ENCODE measurements around the gene SULT4A1. TPM values are rescaled to one million over a fixed set of nuclear protein-coding genes. Genes with fewer than 3 reads are reported as not detected.

The SULT4A1 gene
- total and polyA plus RNA-seq, 2 experiments from 2014 or later: 4.7 to 5.2 TPM

DNA sequence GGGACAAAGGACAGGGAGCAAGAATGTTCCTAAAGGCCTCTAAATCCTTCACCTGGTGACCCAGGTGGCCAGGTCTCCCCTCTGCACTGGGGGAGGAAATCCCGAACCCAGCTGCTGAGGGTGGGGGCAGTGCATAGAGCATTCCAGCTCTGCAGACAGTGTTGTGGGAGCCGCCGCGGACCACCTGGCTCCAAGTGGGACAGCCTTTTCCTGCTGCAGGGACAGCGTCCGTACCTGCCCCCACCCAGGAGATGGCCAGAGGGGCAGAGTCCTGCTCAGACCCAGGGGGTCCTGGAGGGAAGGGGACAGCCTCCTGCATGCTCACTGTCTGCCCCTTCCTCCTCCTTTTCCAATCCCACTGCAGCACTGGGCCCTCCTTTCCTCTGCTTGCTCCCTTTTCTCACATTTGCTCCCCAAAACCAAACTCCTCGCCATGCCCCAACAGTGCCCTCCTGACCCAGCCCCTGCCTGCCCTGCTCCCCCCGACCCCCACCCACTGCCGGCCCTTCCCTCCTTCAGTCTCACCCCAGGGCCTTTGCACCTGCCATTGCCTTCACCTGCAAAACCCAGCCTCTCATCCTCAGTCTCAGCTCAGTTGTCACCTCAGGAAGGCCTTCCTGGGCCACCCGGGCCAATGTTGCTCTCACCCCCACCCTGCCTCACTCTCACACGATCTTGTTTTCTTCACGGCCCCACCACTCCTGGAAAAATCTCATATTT lies 16.7 kb upstream of the SULT4A1 start:
- no peak overlapping the region for H3K4me3 ChIP-seq
- H3K27ac Mint-ChIP-seq: no peak overlapping the region
- no peaks in the 10 kb centered on the region for H3K79me2 ChIP-seq (replicated peaks; ENCODE audit: insufficient read depth)
- H3K4me2 ChIP-seq: no peak overlapping the region
- H3K9me2 ChIP-seq (ENCODE audit: insufficient read depth): no peaks in the 10 kb centered on the region
- no peaks in the 10 kb centered on the region for H4K20me1 ChIP-seq (replicated peaks; ENCODE audit: insufficient read depth)
- no peak overlapping the region for H3K27ac ChIP-seq (ENCODE audit: low read depth)
- H3K9me3 Mint-ChIP-seq: peaks cover 15% of the 10 kb centered on the region
- TF ChIP-seq CREB1 (CRISPR knock-in tag; IDR thresholded peaks at IDR 0.05; ENCODE audit: low read depth): no peak
- TF ChIP-seq, protein P1, sequence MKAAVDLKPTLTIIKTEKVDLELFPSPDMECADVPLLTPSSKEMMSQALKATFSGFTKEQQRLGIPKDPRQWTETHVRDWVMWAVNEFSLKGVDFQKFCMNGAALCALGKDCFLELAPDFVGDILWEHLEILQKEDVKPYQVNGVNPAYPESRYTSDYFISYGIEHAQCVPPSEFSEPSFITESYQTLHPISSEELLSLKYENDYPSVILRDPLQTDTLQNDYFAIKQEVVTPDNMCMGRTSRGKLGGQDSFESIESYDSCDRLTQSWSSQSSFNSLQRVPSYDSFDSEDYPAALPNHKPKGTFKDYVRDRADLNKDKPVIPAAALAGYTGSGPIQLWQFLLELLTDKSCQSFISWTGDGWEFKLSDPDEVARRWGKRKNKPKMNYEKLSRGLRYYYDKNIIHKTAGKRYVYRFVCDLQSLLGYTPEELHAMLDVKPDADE (IDR thresholded peaks at IDR 0.05): no peak
- no peak for TF ChIP-seq NANOG (IDR thresholded peaks at IDR 0.05; ENCODE audit: borderline replicate concordance)
- no peak for TF ChIP-seq POLR2AphosphoS5 (IDR thresholded peaks at IDR 0.05; ENCODE audit: low read depth)
- TF ChIP-seq STAT1 (IDR thresholded peaks at IDR 0.05; ENCODE audit: unreplicated experiment): no peak
- TF ChIP-seq ZNF114 (CRISPR knock-in tag; IDR thresholded peaks at IDR 0.05): no peak
- TF ChIP-seq EZH2 (IDR thresholded peaks at IDR 0.05; ENCODE audit: low read depth, unreplicated experiment): no peak
- TF ChIP-seq REST (IDR thresholded peaks at IDR 0.05; ENCODE audit: unreplicated experiment): no peak
- TF ChIP-seq, protein P2, sequence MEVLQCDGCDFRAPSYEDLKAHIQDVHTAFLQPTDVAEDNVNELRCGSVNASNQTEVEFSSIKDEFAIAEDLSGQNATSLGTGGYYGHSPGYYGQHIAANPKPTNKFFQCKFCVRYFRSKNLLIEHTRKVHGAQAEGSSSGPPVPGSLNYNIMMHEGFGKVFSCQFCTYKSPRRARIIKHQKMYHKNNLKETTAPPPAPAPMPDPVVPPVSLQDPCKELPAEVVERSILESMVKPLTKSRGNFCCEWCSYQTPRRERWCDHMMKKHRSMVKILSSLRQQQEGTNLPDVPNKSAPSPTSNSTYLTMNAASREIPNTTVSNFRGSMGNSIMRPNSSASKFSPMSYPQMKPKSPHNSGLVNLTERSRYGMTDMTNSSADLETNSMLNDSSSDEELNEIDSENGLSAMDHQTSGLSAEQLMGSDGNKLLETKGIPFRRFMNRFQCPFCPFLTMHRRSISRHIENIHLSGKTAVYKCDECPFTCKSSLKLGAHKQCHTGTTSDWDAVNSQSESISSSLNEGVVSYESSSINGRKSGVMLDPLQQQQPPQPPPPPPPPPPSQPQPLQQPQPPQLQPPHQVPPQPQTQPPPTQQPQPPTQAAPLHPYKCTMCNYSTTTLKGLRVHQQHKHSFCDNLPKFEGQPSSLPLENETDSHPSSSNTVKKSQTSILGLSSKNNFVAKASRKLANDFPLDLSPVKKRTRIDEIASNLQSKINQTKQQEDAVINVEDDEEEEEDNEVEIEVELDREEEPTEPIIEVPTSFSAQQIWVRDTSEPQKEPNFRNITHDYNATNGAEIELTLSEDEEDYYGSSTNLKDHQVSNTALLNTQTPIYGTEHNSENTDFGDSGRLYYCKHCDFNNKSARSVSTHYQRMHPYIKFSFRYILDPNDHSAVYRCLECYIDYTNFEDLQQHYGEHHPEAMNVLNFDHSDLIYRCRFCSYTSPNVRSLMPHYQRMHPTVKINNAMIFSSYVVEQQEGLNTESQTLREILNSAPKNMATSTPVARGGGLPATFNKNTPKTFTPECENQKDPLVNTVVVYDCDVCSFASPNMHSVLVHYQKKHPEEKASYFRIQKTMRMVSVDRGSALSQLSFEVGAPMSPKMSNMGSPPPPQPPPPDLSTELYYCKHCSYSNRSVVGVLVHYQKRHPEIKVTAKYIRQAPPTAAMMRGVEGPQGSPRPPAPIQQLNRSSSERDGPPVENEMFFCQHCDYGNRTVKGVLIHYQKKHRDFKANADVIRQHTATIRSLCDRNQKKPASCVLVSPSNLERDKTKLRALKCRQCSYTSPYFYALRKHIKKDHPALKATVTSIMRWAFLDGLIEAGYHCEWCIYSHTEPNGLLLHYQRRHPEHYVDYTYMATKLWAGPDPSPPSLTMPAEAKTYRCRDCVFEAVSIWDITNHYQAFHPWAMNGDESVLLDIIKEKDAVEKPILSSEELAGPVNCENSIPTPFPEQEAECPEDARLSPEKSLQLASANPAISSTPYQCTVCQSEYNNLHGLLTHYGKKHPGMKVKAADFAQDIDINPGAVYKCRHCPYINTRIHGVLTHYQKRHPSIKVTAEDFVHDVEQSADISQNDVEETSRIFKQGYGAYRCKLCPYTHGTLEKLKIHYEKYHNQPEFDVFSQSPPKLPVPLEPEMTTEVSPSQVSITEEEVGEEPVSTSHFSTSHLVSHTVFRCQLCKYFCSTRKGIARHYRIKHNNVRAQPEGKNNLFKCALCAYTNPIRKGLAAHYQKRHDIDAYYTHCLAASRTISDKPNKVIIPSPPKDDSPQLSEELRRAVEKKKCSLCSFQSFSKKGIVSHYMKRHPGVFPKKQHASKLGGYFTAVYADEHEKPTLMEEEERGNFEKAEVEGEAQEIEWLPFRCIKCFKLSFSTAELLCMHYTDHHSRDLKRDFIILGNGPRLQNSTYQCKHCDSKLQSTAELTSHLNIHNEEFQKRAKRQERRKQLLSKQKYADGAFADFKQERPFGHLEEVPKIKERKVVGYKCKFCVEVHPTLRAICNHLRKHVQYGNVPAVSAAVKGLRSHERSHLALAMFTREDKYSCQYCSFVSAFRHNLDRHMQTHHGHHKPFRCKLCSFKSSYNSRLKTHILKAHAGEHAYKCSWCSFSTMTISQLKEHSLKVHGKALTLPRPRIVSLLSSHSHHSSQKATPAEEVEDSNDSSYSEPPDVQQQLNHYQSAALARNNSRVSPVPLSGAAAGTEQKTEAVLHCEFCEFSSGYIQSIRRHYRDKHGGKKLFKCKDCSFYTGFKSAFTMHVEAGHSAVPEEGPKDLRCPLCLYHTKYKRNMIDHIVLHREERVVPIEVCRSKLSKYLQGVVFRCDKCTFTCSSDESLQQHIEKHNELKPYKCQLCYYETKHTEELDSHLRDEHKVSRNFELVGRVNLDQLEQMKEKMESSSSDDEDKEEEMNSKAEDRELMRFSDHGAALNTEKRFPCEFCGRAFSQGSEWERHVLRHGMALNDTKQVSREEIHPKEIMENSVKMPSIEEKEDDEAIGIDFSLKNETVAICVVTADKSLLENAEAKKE (CRISPR knock-in tag; IDR thresholded peaks at IDR 0.05): no peak
- TF ChIP-seq JUNB (IDR thresholded peaks at IDR 0.05; ENCODE audit: unreplicated experiment): no peak
- TF ChIP-seq, protein P3, sequence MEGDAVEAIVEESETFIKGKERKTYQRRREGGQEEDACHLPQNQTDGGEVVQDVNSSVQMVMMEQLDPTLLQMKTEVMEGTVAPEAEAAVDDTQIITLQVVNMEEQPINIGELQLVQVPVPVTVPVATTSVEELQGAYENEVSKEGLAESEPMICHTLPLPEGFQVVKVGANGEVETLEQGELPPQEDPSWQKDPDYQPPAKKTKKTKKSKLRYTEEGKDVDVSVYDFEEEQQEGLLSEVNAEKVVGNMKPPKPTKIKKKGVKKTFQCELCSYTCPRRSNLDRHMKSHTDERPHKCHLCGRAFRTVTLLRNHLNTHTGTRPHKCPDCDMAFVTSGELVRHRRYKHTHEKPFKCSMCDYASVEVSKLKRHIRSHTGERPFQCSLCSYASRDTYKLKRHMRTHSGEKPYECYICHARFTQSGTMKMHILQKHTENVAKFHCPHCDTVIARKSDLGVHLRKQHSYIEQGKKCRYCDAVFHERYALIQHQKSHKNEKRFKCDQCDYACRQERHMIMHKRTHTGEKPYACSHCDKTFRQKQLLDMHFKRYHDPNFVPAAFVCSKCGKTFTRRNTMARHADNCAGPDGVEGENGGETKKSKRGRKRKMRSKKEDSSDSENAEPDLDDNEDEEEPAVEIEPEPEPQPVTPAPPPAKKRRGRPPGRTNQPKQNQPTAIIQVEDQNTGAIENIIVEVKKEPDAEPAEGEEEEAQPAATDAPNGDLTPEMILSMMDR (conservative IDR thresholded peaks at IDR 0.05; ENCODE audit: low read depth in 2 of 2): no peak
- no peak for TF ChIP-seq ZNF331 (CRISPR knock-in tag; IDR thresholded peaks at IDR 0.05; ENCODE audit: low read depth)
- TF ChIP-seq EZH2phosphoT487 (IDR thresholded peaks at IDR 0.05; ENCODE audit: unreplicated experiment): no peak
- H3F3A ChIP-seq (replicated peaks; ENCODE audit: low read depth): no peaks in the 10 kb centered on the region
- peaks cover 3% of the 10 kb centered on the region for H3K27me3 Mint-ChIP-seq (ENCODE audit: insufficient read depth, low read depth, poor library complexity)
- H3K4me3 Mint-ChIP-seq: no peak overlapping the region
- H2AFZ ChIP-seq: no peak overlapping the region
- DNase-seq (ENCODE audit: low spot score): no peak
- H3K36me3 Mint-ChIP-seq (ENCODE audit: low read depth): peaks cover 11% of the 10 kb centered on the region
- H3K27me3 ChIP-seq (ENCODE audit: insufficient read depth): no peaks in the 10 kb centered on the region
- no peak for ATAC-seq
- no peaks in the 10 kb centered on the region for H3K4me1 ChIP-seq (ENCODE audit: insufficient read depth)
- no peaks in the 10 kb centered on the region for H3K4me1 Mint-ChIP-seq
- H3K36me3 ChIP-seq (ENCODE audit: insufficient read depth): no peaks in the 10 kb centered on the region

Data from GM23338 (cell line).